BLaER1 treated with 17β-estradiol and CSF1 and Interleukin-3, amounts not matched to agents 10 nM and 100 nM (cell line): ENCODE results near the gene PTPRT.
A peak's percentile ranks its signal among the peaks of the same experiment; 100 is the strongest.

Source experiments
- H3K27ac ChIP-seq, 11 experiments: shearing (Covaris generic); formaldehyde crosslinking; 2 replicates each; pipeline ENCODE4 v1.8.1; 2022
- H3K27me3 ChIP-seq, 11 experiments: shearing (Covaris generic); formaldehyde crosslinking; 2 replicates each; pipeline ENCODE4 v1.8.1; 2022
- H3K36me3 ChIP-seq, 11 experiments: shearing (Covaris generic); formaldehyde crosslinking; 2 replicates each; pipeline ENCODE4 v1.8.1; 2022
- H3K4me1 ChIP-seq, 10 experiments: shearing (Covaris generic); formaldehyde crosslinking; 2 replicates each; pipeline ENCODE4 v1.8.1; 2022
- H3K4me2 ChIP-seq, 11 experiments: shearing (Covaris generic); formaldehyde crosslinking; 2 replicates each; pipeline ENCODE4 v1.8.1; 2022
- H3K4me3 ChIP-seq, 10 experiments: shearing (Covaris generic); formaldehyde crosslinking; 2 replicates each; pipeline ENCODE4 v1.8.1; 2022
- H3K9ac ChIP-seq, 11 experiments: shearing (Covaris generic); formaldehyde crosslinking; 2 replicates each; pipeline ENCODE4 v1.8.1; 2022
- H3K9me3 ChIP-seq, 11 experiments: shearing (Covaris generic); formaldehyde crosslinking; replicated peaks in 1 of 11; 2 replicates each; pipeline ENCODE4 v1.8.1; 2022
- H4K20me1 ChIP-seq, 11 experiments: shearing (Covaris generic); formaldehyde crosslinking; 2 replicates each; pipeline ENCODE4 v1.8.1; 2022
- Cebpa-rat ChIP-seq, 11 experiments: shearing (Covaris generic); IDR thresholded peaks; 2 replicates each; pipeline ENCODE4 v1.8.1; 2022

PTPRT gene

DNA sequence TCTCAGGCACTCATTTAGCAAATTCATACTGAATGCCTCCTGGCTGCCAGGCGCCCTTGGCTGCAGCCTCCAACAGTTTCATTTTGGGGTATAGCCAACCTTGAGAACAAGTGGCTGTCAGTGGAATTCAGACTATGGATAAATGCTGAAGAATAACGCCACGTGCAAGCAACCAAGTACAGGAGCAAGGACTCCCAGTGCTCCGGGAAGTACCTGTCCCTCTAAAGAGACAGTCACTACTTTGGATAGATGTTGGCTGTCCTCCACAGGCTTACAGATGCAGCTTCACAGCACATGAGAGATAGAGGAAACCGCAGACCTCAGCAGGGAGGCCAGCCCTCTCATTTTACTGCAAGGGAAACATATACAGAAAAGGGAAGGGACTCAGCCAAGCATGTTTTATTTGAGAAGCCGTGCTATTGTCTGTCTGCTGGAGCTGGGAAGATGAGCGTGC lies 658.2 kb downstream of the PTPRT start:
- Histone ChIP-seq H3K4me1 (peaks cover 19 to 39% (median 24%) of the 10 kb centered on the region in 10 experiments), H3K36me3 (no peaks in the 10 kb centered on the region), H3K27ac (peak overlapping the region in 1 of 11 experiments; percentile 46; a peak in 2 of 22 replicates), H3K9ac (peak overlapping the region in 2 of 11 experiments; percentile 1 to 15; a peak in 1 of 22 replicates), H3K9me3 (no peaks in the 10 kb centered on the region), H3K4me2 (peak overlapping the region; percentile 61 to 89 (median 77)), H3K4me3 (peak overlapping the region in 1 of 10 experiments; percentile 16; a peak in 1 of 20 replicates), H3K27me3 (peaks cover 0 to 7% (median 0%) of the 10 kb centered on the region in 11 experiments; a peak in 2 of 22 replicates), H4K20me1 (peaks cover 0 to 5% (median 0%) of the 10 kb centered on the region in 11 experiments; a peak in 3 of 22 replicates)
- no peak for TF ChIP-seq Cebpa-rat (IDR thresholded peaks at IDR 0.05)

DNA sequence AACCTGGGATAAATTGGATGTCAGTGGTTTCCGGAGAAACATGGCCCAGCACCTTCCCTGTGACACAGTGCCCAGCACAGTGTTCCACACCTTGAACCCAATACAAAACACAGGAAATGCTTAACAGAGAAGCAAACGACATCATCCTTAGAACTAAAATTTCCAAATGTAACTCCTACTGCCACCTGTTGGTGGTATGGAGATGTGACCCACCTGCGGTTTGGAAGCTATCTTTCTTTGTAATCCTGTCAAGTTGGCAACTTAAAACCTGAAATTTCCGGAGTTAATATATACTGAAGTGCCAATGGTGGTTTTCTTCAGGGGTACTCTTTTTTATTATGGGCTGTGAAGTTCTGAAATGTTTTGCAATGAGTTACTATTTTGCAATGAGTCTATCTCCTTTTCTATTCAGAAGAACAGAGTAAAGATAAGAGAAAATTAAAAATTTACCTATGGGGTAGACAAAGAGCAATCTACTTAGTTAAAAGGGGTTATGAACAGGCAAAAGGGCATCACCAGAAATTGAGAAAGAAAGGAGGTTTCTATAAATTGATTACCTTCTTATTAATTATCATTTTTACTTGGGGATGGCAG lies 658.8 kb downstream of the PTPRT start:
- H3K4me2 ChIP-seq: peak overlapping the region; percentile 61 to 89 (median 77)
- H3K4me1 ChIP-seq: peaks cover 19 to 39% (median 24%) of the 10 kb centered on the region in 10 experiments
- peaks cover 0 to 5% (median 0%) of the 10 kb centered on the region in 11 experiments; a peak in 3 of 22 replicates for H4K20me1 ChIP-seq
- no peaks in the 10 kb centered on the region for H3K36me3 ChIP-seq
- H3K9ac ChIP-seq: peak overlapping the region in 1 of 11 experiments; percentile 15; a peak in 1 of 22 replicates
- H3K9me3 ChIP-seq: no peaks in the 10 kb centered on the region
- H3K4me3 ChIP-seq: no peak overlapping the region
- H3K27ac ChIP-seq: peak overlapping the region in 1 of 11 experiments; percentile 46; a peak in 1 of 22 replicates
- H3K27me3 ChIP-seq: peaks cover 0 to 7% (median 0%) of the 10 kb centered on the region in 11 experiments; a peak in 2 of 22 replicates
- no peak for TF ChIP-seq Cebpa-rat (IDR thresholded peaks at IDR 0.05)

GRCh38 chr20:42530191-42530590 lies 659.5 kb downstream of the PTPRT start:
- Histone ChIP-seq H3K27ac (no peak overlapping the region), H3K4me1 (peaks cover 19 to 45% (median 24%) of the 10 kb centered on the region in 10 experiments), H3K36me3 (no peaks in the 10 kb centered on the region), H3K4me2 (peak overlapping the region in 8 of 11 experiments; percentile 67 to 89 (median 80); a peak in 13 of 22 replicates), H3K27me3 (peaks cover 0 to 7% (median 0%) of the 10 kb centered on the region in 11 experiments; a peak in 2 of 22 replicates), H3K9me3 (no peaks in the 10 kb centered on the region), H3K4me3 (no peak overlapping the region), H3K9ac (no peak overlapping the region), H4K20me1 (peaks cover 0 to 5% (median 0%) of the 10 kb centered on the region in 11 experiments; a peak in 3 of 22 replicates)
- TF ChIP-seq Cebpa-rat (IDR thresholded peaks at IDR 0.05): no peak

- no peaks in the 10 kb centered on the region for H3K27me3 ChIP-seq
- no peaks in the 10 kb centered on the region for H3K36me3 ChIP-seq
- peak overlapping the region in 3 of 11 experiments; percentile 22 to 72 (median 63); a peak in 5 of 22 replicates for H3K4me2 ChIP-seq
- peaks cover 0 to 34% (median 0%) of the 10 kb centered on the region in 10 experiments; a peak in 5 of 20 replicates for H3K4me1 ChIP-seq
- H4K20me1 ChIP-seq: no peaks in the 10 kb centered on the region
- H3K4me3 ChIP-seq: no peak overlapping the region
- H3K27ac ChIP-seq: no peak overlapping the region
- H3K9ac ChIP-seq: no peak overlapping the region
- H3K9me3 ChIP-seq: no peaks in the 10 kb centered on the region
- TF ChIP-seq Cebpa-rat (IDR thresholded peaks at IDR 0.05): no peak
Observed at GRCh38 chr20:42524058-42524457, 665.6 kb downstream of the PTPRT start.

DNA sequence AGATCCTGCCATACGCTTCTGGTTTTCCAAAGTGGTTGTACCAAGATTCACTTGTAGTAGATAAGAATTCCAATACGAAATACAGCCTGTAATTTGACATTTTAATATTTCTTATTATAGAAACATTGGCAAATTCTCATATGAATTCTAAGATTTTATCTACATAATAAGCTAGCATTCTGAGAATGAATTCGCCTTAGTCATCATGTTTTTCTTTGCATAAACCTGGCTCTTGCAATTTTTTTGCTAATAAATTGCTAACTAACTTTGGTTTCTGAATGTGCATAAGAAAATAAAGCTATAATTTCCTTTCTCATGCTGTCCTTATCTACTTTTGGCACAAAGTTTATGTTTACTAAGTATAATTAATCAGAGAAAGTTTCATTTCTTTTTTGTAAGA lies 673.0 kb downstream of the PTPRT start:
- TF ChIP-seq Cebpa-rat (IDR thresholded peaks at IDR 0.05): no peak
- Histone ChIP-seq H3K36me3 (no peaks in the 10 kb centered on the region), H3K4me2 (no peak overlapping the region), H3K9me3 (peaks cover 0 to 6% (median 0%) of the 10 kb centered on the region in 11 experiments; a peak in 2 of 22 replicates), H3K4me1 (no peaks in the 10 kb centered on the region), H3K27me3 (no peaks in the 10 kb centered on the region), H3K27ac (no peak overlapping the region), H4K20me1 (no peaks in the 10 kb centered on the region), H3K9ac (no peak overlapping the region), H3K4me3 (no peak overlapping the region)

GRCh38 chr20:42510686-42511085 lies 679.0 kb downstream of the PTPRT start:
- Histone ChIP-seq H3K27ac (no peak overlapping the region), H4K20me1 (no peaks in the 10 kb centered on the region), H3K4me1 (no peaks in the 10 kb centered on the region), H3K36me3 (no peaks in the 10 kb centered on the region), H3K27me3 (no peaks in the 10 kb centered on the region), H3K4me3 (no peak overlapping the region), H3K4me2 (no peak overlapping the region), H3K9me3 (no peaks in the 10 kb centered on the region), H3K9ac (no peak overlapping the region)
- TF ChIP-seq Cebpa-rat (IDR thresholded peaks at IDR 0.05): no peak

DNA sequence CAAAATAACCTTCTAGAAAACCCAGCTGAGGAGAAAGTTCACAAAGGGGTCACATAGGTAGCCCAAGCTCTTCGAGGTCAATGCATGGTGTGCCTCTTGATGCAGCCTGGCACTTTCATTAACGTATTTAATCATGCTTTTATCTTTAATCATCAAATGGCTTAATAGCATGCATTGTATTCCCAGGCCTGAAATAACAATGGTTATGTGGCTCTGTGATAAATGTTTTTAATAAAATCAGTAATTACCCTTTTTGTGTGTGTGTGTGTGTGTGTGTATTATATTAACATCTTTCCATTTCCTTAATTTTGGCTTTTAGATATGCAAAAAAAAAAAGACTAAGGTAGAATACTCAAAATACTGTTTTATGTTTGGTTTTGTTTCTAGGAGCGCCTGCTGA lies 681.8 kb downstream of the PTPRT start:
- Histone ChIP-seq H4K20me1 (no peaks in the 10 kb centered on the region), H3K9me3 (peaks cover 0 to 19% (median 10%) of the 10 kb centered on the region in 11 experiments; a peak in 12 of 22 replicates), H3K9ac (no peak overlapping the region), H3K27me3 (no peaks in the 10 kb centered on the region), H3K36me3 (no peaks in the 10 kb centered on the region), H3K4me1 (no peaks in the 10 kb centered on the region), H3K4me3 (no peak overlapping the region), H3K4me2 (no peak overlapping the region), H3K27ac (no peak overlapping the region)
- TF ChIP-seq Cebpa-rat (IDR thresholded peaks at IDR 0.05): no peak

DNA sequence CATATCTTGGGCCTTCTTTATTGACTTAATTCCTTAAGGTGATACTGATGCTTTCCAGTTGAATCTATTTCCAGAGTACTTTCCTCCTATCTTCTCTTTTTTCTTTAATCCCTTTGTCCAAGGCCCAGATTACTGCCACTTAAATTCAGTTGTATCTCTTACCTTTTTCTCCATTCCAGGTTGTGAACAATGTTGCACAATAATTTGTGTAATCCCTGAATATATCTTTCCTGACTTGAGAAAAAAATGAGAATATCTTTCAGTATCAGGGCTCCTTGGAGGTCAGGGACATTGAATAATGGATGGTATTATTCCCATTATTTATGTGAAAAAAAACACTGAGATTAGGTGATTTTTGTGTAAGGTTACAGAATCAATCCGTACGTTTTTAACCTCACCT lies 683.3 kb downstream of the PTPRT start:
- H3K4me3 ChIP-seq: no peak overlapping the region
- H3K4me1 ChIP-seq: no peaks in the 10 kb centered on the region
- no peaks in the 10 kb centered on the region for H3K36me3 ChIP-seq
- peaks cover 0 to 19% (median 10%) of the 10 kb centered on the region in 11 experiments; a peak in 12 of 22 replicates for H3K9me3 ChIP-seq
- no peak for TF ChIP-seq Cebpa-rat (IDR thresholded peaks at IDR 0.05)
- no peaks in the 10 kb centered on the region for H4K20me1 ChIP-seq
- H3K27ac ChIP-seq: no peak overlapping the region
- no peak overlapping the region for H3K9ac ChIP-seq
- H3K4me2 ChIP-seq: no peak overlapping the region
- H3K27me3 ChIP-seq: no peaks in the 10 kb centered on the region

- H3K9me3 ChIP-seq: peaks cover 0 to 19% (median 10%) of the 10 kb centered on the region in 11 experiments; a peak in 12 of 22 replicates
- no peaks in the 10 kb centered on the region for H4K20me1 ChIP-seq
- no peak overlapping the region for H3K27ac ChIP-seq
- no peak overlapping the region for H3K4me2 ChIP-seq
- H3K4me1 ChIP-seq: peaks cover 0 to 9% (median 0%) of the 10 kb centered on the region in 10 experiments; a peak in 3 of 20 replicates
- no peaks in the 10 kb centered on the region for H3K36me3 ChIP-seq
- TF ChIP-seq Cebpa-rat (IDR thresholded peaks at IDR 0.05): no peak
- no peak overlapping the region for H3K9ac ChIP-seq
- no peaks in the 10 kb centered on the region for H3K27me3 ChIP-seq
- no peak overlapping the region for H3K4me3 ChIP-seq
Observed at GRCh38 chr20:42502591-42502990, 687.1 kb downstream of the PTPRT start.
